ENCODE results near the gene DCAF16.
"Not testable (repeated sequence)": the region's sequence is repeated elsewhere in the genome, so short reads cannot be mapped to it uniquely, and the experiment has no call there.

Gene DCAF16

DNA sequence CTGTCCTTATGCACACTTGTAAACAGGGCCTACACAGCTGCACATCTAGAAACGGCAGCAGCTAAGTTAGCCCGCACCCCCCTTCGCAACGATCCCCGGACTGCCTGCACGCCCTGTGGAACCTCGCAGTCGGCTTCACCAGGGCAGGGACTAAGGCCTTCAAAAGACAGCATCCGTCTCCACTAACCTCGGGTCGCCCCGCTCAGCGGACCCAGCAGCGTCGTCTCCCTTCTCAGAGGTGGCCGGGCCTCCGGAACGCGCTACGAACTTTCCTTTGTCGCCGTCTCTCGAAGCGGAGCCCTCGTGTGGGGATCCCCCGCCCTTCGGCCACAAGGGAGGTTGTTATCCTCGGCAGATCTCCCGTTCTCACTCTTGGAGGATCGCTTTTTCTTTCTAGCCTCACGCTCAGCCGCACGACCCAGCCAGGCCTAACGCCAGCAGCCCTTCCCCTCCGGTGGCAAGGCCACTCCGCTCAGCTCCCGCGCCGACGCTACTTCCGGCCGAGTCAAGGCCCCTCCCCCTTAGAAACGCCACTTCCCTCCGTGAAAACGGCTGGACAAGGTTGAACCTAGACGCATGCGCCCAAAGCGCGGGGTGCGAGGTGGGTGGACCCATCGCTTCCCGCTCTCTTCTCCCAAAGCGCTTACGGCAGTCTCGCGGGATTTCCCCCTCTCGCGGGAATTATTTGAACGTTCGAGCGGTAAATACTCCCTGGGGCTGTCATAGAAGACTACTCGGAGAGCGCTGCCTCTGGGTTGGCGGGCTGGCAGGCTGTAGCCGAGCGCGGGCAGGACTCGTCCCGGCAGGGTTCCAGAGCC, at the start of gene DCAF16, which contains the start of gene NCAPG:
Gene DCAF16, minus strand, starts transcription at position 498 of the 818 bp plus-strand sequence. CDS start 6,616 bp downstream, outside the sequence.
Gene NCAPG, plus strand, starts transcription at position 720 of the 818 bp plus-strand sequence. CDS start 99 bp downstream, outside the sequence.
- Mint-ChIP-seq H3K36me3 (peaks cover 82% of the 10 kb centered on the region), H3K9me3 (no peaks in the 10 kb centered on the region), H3K27ac (peak within 1 kb of the TSS; percentile 99), H3K4me3 (peak within 1 kb of the TSS; percentile 97), H3K4me1 (peaks cover 47% of the 10 kb centered on the region)
- ATAC-seq: peak; percentile 92
- DNase-seq (ENCODE audit: low spot score in 2 of 2): peak; percentile 98 to 100

GRCh38 chr4:17859793-17860406, 49.3 kb upstream of the DCAF16 start:
- H3K27ac Mint-ChIP-seq: no peak overlapping the region
- no peak for DNase-seq (ENCODE audit: low spot score in 2 of 2)
- H3K36me3 Mint-ChIP-seq: no peaks in the 10 kb centered on the region
- peaks cover 12% of the 10 kb centered on the region for H3K9me3 Mint-ChIP-seq
- no peak overlapping the region for H3K4me3 Mint-ChIP-seq
- no peak for ATAC-seq
- no peaks in the 10 kb centered on the region for H3K4me1 Mint-ChIP-seq

DNA sequence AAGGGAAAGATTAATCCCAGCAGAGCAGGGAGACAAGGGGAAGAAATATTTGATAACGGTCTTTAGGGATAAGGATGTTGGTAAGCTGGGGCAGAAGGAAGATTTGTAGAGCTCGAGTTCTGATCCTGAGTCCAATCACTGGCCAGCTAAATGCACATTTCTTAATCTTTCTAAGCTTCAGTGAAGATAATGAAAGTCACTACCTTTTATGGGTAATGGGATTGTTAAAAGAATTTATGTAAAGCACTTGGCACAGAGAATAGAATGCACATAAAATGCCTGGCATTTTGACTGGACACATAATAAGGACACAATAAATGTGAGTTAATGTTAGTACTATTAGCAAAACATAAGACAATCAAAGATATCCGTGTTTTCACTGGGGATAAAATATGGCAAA, 43.5 kb upstream of the DCAF16 start:
- Mint-ChIP-seq H3K27ac (no peak overlapping the region), H3K4me1 (no peaks in the 10 kb centered on the region), H3K9me3 (peaks cover 4% of the 10 kb centered on the region), H3K4me3 (no peak overlapping the region), H3K36me3 (no peaks in the 10 kb centered on the region)
- ATAC-seq (no peak), DNase-seq (ENCODE audit: low spot score in 2 of 2) (no peak)

DNA sequence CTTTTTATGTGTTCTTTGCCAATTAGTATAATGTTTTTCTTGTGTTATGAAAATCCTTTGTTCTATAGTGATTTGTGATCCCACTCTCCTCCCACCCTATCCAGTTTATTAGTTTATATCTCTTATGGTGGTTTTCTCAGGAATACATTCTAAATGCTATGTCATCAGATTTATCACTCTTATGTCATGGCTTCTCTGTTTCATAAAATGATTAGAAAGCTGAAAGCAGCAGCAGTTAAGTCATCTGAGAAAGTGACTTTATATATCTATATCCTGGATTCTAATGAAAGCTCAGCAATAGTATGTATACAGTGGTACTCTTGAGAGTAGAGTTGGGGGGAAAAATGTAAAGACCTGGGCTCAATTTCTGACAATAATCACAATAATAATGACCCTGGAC, 41.4 kb upstream of the DCAF16 start:
- ATAC-seq: no peak
- Mint-ChIP-seq H3K36me3 (no peaks in the 10 kb centered on the region), H3K4me3 (no peak overlapping the region), H3K27ac (no peak overlapping the region), H3K4me1 (no peaks in the 10 kb centered on the region), H3K9me3 (no peaks in the 10 kb centered on the region)
- no peak for DNase-seq (ENCODE audit: low spot score in 2 of 2)

DNA sequence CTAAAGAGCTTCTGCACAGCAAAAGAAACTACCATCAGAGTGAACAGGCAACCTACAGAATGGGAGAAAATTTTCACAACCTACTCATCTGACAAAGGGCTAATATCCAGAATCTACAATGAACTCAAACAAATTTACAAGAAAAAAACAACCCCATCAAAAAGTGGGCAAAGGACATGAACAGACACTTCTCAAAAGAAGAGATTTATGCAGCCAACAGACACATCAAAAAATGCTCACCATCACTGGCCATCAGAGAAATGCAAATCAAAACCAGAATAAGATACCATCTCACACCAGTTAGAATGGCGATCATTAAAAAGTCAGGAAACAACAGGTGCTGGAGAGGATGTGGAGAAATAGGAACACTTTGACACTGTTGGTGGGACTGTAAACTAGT, 39.7 kb upstream of the DCAF16 start:
- DNase-seq (ENCODE audit: low spot score in 2 of 2); H3K36me3 Mint-ChIP-seq; H3K4me1 Mint-ChIP-seq; H3K27ac Mint-ChIP-seq; H3K4me3 Mint-ChIP-seq; ATAC-seq; H3K9me3 Mint-ChIP-seq: not testable (repeated sequence)

DNA sequence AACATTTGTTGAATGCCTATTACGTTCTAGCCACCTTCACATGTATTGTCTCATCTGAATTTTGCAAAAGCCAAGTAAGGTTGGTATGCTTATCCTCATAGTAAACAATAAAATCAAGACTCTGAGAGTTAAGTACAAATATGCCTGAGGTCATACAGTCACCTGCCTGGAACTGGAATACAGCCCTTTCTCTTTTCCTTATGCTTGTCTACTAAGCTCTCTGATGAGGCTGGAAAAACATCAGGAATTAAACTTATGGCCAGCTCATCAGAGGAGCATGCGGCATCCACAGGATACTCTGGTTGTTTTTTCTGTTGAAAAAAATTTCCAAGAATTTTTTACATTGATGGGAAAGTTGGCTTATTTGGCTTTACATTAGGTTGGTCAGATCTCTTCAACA, 35.7 kb upstream of the DCAF16 start:
- Mint-ChIP-seq H3K4me3 (no peak overlapping the region), H3K4me1 (no peaks in the 10 kb centered on the region), H3K9me3 (no peaks in the 10 kb centered on the region), H3K36me3 (peaks cover 35% of the 10 kb centered on the region), H3K27ac (no peak overlapping the region)
- no peak for DNase-seq (ENCODE audit: low spot score in 2 of 2)
- no peak for ATAC-seq

GRCh38 chr4:17823871-17824669, 13.5 kb upstream of the DCAF16 start:
- Mint-ChIP-seq H3K9me3 (no peaks in the 10 kb centered on the region), H3K4me3 (no peak overlapping the region), H3K36me3 (peaks cover 88% of the 10 kb centered on the region), H3K27ac (no peak overlapping the region), H3K4me1 (no peaks in the 10 kb centered on the region)
- ATAC-seq (no peak), DNase-seq (ENCODE audit: low spot score in 2 of 2) (no peak)

DNA sequence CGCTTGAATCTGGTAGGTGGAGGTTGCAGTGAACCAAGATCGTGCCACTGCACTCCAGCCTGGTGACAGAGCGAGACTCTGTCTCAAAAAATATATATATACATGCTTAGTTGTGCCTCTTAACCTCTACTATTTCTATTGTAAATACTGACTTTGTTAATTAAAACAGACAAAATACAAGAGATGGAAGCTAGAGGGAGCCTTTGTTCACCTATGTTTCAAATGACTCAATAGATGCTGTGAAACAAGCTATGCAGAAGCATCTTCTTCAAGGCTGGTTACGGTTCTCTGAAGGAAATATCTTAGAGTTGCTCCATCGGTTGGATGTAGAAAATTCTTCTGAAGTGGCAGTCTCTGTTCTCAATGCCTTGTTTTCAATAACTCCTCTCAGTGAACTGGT, 6.5 kb upstream of the DCAF16 start:
- H3K4me3 Mint-ChIP-seq: no peak overlapping the region
- peaks cover 99% of the 10 kb centered on the region for H3K36me3 Mint-ChIP-seq
- DNase-seq (ENCODE audit: low spot score in 2 of 2) (no peak), ATAC-seq (peak; percentile 77)
- H3K4me1 Mint-ChIP-seq: peaks cover 8% of the 10 kb centered on the region
- H3K27ac Mint-ChIP-seq: no peak overlapping the region
- H3K9me3 Mint-ChIP-seq: no peaks in the 10 kb centered on the region

DNA sequence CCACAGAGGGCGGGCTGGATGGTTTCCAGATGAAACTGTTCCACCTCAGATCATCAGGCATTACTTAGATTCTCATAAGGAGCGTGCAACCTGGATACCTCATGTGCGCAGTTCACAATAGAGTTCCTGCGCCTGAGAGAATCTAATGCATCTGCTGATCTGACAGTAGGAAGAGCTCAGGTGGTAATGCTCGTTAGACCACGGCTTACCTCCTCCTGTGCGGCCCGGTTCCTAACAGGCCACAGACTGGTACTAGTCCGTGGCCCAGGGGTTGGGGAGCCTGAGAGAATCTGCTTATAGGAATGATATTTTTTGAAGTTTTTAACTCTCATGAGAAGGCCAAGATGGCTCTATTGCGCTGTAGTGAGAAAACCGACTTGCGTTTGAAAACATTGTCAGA, 5.6 kb upstream of the DCAF16 start:
- H3K36me3 Mint-ChIP-seq: peaks cover 99% of the 10 kb centered on the region
- H3K4me3 Mint-ChIP-seq: no peak overlapping the region
- no peaks in the 10 kb centered on the region for H3K9me3 Mint-ChIP-seq
- peaks cover 16% of the 10 kb centered on the region for H3K4me1 Mint-ChIP-seq
- ATAC-seq (no peak), DNase-seq (ENCODE audit: low spot score in 2 of 2) (no peak)
- no peak overlapping the region for H3K27ac Mint-ChIP-seq

- no peak for ATAC-seq
- DNase-seq (ENCODE audit: low spot score in 2 of 2): no peak
- peaks cover 87% of the 10 kb centered on the region for H3K36me3 Mint-ChIP-seq
- H3K9me3 Mint-ChIP-seq: no peaks in the 10 kb centered on the region
- H3K27ac Mint-ChIP-seq: no peak overlapping the region
- no peak overlapping the region for H3K4me3 Mint-ChIP-seq
- peaks cover 16% of the 10 kb centered on the region for H3K4me1 Mint-ChIP-seq
Measured at GRCh38 chr4:17814140-17814539, 3.6 kb upstream of the DCAF16 start.

DNA sequence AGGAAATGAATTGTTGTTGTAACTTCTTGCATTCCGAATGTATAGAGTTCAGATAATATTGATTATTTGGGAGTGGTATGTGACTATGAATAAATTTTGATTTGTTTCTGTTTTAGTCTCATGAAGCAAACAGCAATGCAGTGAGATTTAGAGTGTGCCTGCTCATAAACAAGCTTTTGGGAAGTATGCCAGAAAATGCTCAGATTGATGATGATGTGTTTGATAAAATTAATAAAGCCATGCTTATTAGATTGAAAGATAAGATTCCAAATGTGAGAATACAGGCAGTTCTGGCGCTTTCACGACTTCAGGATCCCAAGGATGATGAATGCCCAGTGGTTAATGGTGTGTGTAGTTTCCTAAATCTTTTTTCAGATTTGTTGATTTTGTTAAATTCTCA, 2.2 kb upstream of the DCAF16 start:
- Mint-ChIP-seq H3K27ac (no peak overlapping the region), H3K4me3 (peak overlapping the region; percentile 97), H3K9me3 (no peaks in the 10 kb centered on the region), H3K4me1 (peaks cover 29% of the 10 kb centered on the region), H3K36me3 (peaks cover 85% of the 10 kb centered on the region)
- DNase-seq (ENCODE audit: low spot score in 2 of 2) (no peak), ATAC-seq (no peak)

DNA sequence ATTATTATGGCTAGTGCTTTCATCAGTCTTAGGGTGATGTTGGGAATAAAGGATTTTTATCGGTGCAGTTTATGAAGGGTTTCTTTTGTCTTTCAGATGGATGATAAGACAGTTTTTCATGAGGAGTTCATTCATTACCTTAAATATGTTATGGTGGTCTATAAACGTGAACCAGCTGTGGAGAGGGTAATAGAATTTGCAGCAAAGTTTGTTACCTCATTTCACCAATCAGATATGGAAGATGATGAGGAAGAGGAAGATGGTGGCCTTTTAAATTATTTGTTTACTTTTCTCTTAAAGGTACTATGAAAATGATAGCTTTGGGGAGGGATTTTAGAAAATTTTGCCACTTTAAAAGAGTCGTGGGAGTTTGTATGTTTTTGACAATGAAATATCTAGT, 1.6 kb upstream of the DCAF16 start:
- Mint-ChIP-seq H3K4me3 (peak overlapping the region; percentile 97), H3K36me3 (peaks cover 85% of the 10 kb centered on the region), H3K27ac (peak overlapping the region; percentile 99), H3K4me1 (peaks cover 31% of the 10 kb centered on the region), H3K9me3 (no peaks in the 10 kb centered on the region)
- ATAC-seq (no peak), DNase-seq (ENCODE audit: low spot score in 2 of 2) (no peak)

DNA sequence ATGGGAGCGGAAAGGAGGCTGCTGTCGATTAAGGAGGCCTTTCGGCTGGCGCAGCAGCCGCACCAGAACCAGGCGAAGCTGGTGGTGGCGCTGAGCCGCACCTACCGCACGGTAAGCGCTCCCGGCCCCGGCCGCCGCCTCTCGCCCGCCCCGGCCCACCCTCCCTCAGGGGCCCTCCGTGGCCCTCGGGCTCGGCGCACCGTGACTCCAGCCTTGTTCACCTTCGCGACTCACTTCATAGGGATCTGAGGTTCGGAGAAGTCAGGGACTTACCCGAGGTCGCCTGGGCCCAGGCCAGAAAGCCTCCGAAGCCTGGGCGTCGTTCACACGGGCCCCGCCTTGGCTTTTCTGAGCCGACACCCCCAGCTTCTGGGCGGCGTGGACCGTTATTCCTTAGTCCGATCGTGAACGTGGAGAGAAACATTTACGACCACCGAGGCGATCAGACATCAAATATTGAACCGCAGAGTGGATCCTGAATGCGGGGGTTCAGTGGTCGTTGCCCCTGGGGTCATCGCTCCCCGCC, 584 bp upstream of the DCAF16 start:
- H3K27ac Mint-ChIP-seq: peak overlapping the region; percentile 99
- H3K9me3 Mint-ChIP-seq: no peaks in the 10 kb centered on the region
- DNase-seq (ENCODE audit: low spot score in 2 of 2): no peak
- H3K4me1 Mint-ChIP-seq: peaks cover 40% of the 10 kb centered on the region
- H3K36me3 Mint-ChIP-seq: peaks cover 82% of the 10 kb centered on the region
- H3K4me3 Mint-ChIP-seq: peak overlapping the region; percentile 97
- peak; percentile 45 for ATAC-seq

- peak overlapping the region; percentile 97 for H3K4me3 Mint-ChIP-seq
- no peaks in the 10 kb centered on the region for H3K9me3 Mint-ChIP-seq
- DNase-seq (ENCODE audit: low spot score in 2 of 2) (no peak), ATAC-seq (no peak)
- H3K36me3 Mint-ChIP-seq: peaks cover 82% of the 10 kb centered on the region
- H3K4me1 Mint-ChIP-seq: peaks cover 48% of the 10 kb centered on the region
- peak overlapping the region; percentile 99 for H3K27ac Mint-ChIP-seq
Measured at GRCh38 chr4:17809667-17810066, 890 bp downstream of the DCAF16 start.

DNA sequence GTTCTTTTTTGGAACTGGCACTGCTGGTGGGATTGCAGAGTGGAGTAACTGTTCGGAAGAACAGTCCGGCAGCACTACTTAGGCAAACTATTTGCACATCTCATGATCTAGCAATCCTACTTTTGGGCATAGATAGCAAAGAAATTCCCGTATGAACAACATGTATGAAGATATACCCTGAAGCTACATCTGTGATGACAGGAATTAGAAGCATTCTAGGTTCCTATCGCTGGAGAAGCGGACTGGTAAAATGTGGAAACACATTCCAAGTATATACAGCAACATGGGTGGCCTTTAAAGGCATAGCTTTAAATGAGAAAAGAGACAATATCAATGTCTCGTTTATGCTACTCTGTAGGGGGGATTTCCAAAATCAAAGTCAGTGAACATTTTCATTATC, 3.1 kb downstream of the DCAF16 start:
- Mint-ChIP-seq H3K36me3 (peaks cover 82% of the 10 kb centered on the region), H3K4me1 (peaks cover 54% of the 10 kb centered on the region), H3K4me3 (peak overlapping the region; percentile 97), H3K9me3 (no peaks in the 10 kb centered on the region), H3K27ac (peak overlapping the region; percentile 76)
- ATAC-seq (no peak), DNase-seq (ENCODE audit: low spot score in 2 of 2) (no peak)

All from stimulated activated effector memory CD8-positive, alpha-beta T cell treated with anti-CD3 and anti-CD28 coated beads, Interleukin-12 subunit alpha, Interleukin-12 subunit beta, amount 100 ng/mL, for 72 hours (primary cell).